Raji (cell line): Measurements from ENCODE around the gene MKRN1.

Experiments
- POLR2A ChIP-seq: IDR thresholded peaks from 2 replicates; pipeline ENCODE4 v1.6.1; 2011; ENCODE audit warnings: low read depth, low read length, control low read depth; ENCODE audit not compliant: insufficient read depth

Gene MKRN1, protein sequence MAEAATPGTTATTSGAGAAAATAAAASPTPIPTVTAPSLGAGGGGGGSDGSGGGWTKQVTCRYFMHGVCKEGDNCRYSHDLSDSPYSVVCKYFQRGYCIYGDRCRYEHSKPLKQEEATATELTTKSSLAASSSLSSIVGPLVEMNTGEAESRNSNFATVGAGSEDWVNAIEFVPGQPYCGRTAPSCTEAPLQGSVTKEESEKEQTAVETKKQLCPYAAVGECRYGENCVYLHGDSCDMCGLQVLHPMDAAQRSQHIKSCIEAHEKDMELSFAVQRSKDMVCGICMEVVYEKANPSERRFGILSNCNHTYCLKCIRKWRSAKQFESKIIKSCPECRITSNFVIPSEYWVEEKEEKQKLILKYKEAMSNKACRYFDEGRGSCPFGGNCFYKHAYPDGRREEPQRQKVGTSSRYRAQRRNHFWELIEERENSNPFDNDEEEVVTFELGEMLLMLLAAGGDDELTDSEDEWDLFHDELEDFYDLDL

DNA sequence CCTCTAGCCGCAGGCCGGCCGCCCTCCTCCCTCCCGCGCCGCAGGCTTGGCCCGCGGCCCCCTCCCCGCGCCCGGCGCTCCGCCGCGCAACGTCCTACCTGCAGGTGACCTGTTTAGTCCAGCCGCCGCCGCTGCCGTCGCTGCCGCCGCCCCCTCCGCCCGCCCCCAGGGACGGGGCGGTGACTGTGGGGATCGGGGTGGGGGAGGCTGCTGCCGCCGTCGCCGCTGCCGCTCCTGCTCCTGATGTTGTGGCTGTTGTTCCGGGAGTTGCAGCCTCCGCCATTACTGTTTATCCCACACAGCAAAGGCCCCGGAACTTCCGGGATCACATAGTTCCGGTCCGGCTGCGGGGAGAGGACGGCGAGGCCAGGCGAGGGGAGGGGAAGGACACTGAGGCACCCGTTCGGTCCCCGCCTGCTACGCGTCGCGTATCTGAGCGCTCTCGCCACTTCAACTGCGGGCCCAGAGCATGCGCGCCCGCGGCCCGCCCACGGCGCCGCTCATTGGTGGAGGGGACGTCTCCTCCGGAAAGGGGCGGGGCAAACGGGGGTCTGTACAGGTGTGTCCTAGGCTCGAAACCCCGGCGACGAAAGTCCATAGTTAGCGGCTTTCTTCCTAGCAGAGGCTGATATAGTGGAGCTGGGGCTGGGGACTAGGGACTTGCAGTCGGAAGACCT, at the start of gene MKRN1:
MKRN1 (minus strand) TSS at position 444 of the 677 bp plus-strand sequence; CDS start at position 283, 161 bp downstream.
- TF ChIP-seq POLR2A: peak; percentile 84

DNA sequence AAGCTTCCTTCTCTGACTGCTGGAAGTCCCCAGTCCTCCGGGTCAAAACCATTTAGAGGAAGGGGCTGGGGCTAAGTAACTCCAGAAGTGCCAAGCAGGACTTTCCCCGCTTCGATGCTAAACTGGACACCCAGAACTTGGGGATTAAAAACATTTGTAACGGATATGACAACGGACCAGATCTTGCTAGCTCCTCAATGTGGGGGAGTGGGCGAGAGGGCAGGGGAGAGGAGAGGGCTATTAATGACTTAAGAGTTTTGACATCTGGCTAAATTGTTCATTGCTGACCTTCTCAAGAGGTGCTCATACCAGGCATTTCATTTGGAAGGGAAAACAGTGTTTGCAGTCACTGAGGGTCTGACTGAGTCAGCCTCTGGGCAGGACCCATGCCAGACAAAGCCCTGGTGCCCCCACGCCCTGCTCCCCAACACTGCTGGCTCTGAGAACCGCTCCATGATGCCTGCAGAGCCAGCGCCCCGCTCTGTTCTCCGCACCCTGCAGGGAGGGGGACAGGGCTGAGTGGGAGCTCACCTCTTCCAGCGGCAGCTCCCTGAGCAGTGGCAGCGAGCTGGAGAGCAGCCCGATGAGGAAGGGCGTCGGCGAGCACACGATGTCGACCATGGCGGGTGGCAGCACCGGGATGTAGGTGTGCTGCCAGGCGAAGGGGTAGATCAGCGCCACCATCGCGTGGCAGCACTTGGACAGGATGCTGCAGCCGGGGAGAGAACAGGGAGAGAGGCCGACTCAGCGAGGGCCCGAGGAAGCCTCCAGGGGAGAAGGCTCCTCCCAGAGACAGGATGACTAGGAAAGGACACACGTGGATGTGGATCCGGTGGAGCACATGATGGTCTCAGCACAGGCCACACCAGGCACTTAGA, 47.7 kb upstream of the MKRN1 start:
- TF ChIP-seq POLR2A: no peak

DNA sequence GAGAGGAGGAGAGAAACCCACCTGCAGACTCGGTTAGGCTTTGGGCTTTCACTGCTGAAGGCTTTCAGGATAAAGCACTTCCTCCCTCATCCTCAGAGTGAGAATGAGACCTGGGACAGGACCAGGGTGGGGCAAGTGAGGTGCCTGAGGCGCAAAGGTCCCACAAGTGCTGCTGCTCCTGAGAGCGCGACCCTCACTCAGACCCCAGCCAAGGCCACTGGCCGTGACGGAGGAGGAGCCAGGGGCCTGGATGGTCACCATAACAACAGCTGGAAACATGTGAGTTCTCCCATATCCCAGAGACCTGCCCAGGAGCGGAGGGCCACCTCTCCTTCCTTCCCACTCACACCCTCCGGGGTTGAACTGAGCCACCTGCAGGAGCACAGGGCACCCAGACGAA, 46.9 kb upstream of the MKRN1 start:
- TF ChIP-seq POLR2A: no peak

DNA sequence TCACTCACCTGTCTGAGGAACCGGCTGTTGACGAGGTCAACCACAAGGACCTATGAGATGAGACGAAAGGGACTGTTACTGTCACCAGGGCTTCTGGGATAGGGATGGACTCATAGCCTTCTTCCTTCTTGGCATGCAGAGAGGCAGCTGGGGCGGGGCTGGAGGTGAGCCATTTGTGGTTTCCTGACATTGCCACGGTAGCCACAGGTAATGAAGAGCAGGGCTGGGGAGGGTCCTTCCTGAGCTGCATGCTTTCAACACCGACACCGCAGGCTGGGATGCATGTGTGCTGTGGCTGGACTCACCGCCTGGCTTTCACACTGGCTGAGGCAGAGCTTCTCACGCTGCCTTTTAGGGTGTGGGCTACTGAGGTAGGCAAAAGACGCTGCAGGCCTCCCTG, 46.4 kb upstream of the MKRN1 start:
- TF ChIP-seq POLR2A: no peak

DNA sequence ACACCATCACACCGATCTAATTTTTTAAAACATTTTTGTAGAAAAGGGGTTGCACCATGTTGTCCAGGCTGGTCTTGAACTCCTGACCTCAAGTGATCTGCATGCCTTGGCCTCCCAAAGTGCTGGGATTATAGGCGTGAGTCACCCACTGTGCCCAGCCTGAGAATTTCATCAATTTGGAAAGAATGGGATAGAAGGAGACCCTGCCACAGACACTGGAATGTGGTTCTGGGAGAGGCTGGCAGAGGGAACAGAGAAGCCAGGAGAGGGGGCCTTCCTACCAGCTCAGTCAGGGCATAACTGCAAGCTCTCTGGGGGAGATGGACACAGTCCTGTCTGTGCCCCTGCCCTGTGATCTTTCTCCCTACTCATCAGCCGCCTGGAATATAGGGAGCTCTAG, 42.1 kb upstream of the MKRN1 start:
- TF ChIP-seq POLR2A: no peak

DNA sequence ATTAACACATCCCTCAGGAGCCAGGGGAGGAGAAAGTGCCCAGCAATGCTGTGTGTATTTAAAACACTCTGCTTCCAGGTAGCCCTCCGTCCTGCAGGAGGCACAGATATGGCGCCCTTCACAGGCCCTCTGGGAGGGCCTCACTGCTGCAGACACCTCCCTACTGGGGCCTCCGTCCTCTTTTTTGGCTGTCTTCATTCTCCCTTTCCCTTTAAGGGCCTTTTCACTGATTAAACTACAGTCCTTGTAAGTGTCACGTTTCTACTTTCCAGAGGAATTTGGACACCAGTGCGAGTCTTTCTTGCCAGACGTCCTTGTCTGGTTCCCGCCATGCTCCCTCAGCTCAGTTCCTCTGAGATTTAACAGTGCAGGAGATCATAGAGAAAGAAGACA, 39.7 kb upstream of the MKRN1 start:
- TF ChIP-seq POLR2A: no peak

DNA sequence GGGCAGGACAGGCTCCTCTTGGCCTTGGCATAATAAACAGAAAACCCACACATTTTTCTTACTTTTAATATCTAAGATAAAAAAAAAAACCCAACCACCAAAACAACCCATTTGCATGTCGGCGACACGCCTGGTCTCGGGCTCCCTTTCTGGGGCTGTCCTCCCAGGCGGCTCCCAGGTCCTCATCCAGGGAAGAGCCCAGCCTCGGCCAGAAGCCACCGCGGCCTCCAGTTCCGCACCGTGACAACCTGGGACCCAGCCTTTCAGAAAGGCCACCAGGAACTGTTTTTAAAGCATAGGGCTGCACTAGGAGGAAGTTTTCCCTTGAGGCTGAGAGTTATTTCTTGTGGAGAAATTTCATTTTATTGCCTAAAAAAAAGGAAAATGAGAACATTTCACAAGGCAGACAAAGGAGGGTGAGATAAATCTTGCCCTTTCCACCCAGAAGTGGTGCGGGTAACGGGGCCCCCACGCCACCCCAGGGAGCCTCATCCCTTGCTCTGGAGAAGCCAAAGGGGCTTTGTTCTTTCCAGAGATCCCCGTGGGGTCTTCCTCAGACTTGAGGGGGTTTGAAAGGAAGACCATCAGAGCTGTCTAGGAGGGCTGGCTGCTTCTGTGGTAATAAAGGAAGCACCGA, 39.2 kb upstream of the MKRN1 start:
- no peak for TF ChIP-seq POLR2A

DNA sequence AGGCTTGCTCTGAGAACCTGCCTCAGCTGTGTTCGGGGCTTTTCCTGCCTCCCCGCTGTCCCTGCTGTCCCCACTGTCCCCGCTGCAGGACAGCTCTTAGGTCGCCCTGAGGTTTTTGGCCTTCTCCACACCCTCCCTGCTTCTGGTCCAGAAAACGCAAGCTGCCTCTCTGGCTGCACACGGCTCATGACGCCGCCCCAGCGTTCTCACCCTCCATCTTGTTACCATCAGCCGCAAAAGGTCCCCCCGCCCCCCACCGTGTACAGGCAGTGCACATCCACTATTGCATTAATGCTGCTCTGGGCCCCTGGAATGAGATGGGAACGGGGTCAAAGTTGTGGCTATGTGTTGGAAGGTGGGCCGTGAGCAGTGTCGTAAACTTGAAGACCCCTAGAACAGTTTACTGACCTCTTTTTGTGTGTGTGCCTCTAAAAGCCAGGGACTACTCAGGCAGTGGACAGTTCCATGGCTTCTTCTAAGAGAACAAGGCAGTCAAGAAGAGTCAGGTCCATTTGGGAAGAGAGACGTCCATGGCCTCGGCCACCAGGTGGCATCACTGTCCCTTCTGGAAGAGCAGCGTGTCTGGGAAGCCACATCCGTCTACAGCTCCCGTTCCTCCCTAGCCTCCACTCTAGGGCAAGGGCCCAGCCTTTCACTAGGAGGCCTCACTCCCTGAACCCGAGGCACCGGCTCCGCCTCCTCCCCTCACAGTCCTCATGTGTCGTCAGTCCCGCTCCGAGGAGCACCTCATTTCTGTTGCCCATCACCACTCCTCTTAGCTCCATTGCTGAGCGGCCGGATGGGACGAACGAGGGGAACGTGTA, 38.5 kb upstream of the MKRN1 start:
- no peak for TF ChIP-seq POLR2A

DNA sequence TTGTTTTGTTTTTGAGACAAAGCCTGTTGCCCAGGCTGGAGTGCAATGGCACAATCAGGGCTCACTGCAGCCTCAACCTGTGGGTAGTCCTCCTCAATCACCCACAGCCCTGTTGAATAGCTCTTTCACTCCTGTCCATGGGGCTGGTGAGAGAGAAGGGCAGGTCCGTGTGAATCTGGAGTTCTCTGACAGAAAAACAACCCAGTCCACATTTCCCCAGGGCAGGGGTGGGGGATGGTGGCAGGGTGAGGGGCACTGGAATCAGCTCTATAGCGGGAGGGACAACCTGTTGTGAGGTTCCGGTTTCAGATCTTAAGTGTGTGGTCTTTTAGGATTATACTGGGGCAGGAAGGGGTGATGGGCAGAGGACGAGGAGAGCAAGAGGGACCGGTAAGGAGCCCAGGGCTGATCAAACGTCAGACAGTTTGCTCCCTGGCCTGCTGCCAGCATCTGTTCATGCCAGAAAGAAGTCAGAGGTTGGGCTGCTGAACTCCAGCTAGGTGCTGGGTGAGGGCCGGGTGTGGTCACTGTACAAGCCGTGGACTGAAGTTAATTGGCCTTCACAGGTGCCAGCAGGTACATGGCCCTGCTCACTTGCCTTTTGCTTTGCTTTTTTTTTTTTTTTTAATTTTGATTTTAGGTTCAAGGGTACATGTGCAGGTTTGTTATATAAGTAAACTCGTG, 33.2 kb upstream of the MKRN1 start:
- no peak for TF ChIP-seq POLR2A

DNA sequence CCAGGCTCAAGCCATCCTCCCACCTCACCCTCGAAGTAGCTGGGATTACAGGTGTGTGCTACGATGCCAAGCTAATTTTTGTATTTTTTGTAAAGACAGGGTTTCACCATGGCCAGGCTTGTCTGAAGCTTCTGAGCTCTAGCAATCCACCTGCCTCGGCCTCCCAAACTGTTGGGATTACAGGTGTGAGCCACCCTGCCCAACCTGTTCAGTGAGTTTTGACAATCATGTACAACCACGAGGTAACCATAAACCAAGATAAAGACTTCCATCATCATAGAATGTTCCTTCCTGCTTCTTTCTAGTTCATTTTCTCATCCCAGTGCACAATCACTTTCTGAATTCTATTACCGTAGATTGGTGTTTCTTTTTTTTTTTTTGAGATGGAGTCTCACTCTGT, 30.5 kb upstream of the MKRN1 start:
- no peak for TF ChIP-seq POLR2A

DNA sequence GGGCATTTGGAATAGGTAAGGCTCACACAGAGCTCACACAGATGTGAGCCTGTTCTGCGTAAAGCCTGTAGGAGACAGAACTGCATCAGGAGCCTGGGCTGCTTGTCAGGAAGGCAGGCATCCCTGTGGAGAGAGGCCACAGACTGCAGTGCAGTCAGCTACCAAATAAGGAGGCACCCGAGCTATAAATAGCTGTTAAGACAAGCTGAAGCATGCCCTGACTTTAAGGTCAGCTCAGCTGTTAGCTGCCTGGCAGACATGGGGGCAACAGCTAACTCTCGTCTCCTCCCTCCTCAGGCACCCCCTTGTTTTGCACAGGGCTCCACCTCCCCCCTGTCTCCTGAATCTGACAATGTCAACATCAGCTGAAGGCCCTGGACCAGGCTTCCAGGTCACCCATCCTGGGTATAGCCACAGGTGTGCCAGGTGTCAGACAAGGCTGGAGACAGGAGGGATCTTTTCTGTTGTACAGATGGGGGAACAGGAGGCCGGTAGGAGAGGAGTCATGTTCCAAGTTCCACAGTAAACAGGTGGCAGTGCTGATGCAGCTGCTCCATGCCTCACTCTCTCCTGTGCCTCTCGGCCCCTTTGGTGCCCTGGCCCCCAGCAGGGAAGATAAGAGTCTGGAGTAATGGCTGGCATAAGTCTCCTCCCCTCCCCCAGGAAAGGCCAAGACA, 27.6 kb upstream of the MKRN1 start:
- TF ChIP-seq POLR2A: no peak

DNA sequence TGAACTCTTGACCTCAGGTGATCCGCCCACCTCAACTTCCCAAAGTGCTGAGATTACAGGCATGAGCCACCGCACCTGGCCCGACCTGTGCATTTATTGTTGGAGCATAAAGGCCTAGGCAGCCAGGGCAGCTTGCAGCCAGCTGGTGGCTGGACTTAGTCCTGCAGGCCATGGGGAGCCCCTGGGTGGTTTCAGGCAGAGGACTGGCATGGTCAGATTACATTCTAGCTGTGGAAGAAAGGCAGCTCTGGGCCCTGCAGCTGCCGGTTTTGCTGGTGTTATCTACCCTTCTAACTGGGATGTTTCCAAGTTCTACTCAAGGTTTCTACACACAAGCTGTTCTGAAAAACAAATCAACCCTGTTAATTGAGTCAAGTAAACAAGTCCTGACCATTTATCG, 22.7 kb upstream of the MKRN1 start:
- no peak for TF ChIP-seq POLR2A

DNA sequence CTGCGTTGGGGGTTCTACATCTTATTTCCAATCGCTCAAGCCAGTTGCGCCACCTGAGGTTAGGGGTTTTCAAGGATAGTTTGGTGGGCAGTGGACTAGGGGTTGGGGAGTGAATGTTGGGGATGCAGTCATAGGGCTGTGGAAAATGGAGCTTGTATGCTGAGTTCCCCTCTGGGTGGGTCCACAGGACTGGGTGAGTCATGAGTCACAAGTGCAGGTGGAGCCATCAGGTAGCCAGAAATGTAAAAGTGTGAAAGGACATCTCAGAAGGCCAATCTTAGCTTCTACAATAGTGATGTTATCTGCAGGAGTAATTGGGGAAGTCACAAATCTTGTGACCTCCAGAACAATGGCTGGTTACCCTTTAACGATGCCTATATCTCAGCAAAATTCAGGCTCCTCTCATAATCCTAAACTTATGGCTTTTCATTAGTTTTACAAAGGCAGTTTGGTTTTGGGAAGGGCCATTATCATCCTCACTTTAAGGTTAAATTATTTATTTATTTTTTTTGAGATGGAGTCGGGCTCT, 18.0 kb upstream of the MKRN1 start:
- TF ChIP-seq POLR2A: no peak
